IPS-NIHi11 (cell line): ENCODE measurements around the gene FNDC3B.

Experiments used
- DNase-seq: peaks from one replicate; pipeline ENCODE4 v3.0.0; 2012; ENCODE audit warnings: mixed read lengths, low spot score

FNDC3B gene

DNA sequence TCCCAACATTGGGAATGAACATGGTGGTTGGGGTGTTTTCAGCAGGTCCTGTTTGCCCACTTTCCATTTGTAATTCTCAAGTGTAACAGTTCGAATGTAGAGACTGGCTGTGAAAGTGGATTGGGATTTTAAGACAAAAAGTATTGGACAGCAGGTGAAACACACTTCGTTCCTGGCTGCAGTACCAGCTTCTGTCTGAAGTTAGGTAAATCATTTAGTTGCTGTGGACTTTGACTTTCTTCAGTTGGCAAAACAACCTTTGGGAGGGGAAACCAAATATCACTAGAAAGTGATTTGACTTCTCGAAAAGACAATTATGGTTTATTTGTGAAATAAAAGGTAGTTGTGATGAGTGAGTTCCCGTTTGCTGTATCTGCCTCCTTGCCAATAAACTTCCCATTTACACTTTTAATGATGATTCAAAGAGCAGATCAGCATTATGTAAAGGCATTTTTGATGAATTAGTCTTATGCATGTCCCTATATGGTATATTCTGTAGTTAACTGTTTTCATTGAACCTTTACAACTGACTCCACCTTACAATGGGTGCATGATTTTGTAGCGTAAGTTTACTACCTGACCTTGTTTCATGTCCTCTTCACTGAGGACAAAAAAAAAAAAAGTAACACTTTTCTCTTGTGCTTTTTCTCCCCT is 34.0 kb downstream of the FNDC3B start:
- DNase-seq: no peak

- no peak for DNase-seq
Measured at GRCh38 chr3:172074032-172074431, 34.7 kb downstream of the FNDC3B start.

DNA sequence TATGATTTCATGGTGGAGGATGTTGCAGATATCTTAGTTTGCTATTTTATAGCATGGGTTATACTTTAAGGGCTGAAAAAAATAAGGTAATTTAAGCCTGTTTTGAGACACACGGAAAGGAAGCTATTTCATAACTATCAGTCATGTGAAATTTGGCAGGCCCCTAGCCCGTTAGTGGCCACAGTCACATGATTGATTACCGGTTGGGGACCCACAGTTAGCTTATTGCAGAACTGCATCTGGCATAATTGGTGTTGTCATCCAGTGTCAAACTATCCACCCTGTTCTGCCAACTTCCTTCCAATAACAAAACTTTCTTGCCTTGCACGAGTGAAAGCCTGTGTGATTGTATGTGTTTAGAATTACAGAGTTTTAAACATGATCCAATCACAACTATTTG is 35.2 kb downstream of the FNDC3B start:
- DNase-seq: no peak

GRCh38 chr3:172076212-172076611 is 36.8 kb downstream of the FNDC3B start:
- DNase-seq: no peak

DNA sequence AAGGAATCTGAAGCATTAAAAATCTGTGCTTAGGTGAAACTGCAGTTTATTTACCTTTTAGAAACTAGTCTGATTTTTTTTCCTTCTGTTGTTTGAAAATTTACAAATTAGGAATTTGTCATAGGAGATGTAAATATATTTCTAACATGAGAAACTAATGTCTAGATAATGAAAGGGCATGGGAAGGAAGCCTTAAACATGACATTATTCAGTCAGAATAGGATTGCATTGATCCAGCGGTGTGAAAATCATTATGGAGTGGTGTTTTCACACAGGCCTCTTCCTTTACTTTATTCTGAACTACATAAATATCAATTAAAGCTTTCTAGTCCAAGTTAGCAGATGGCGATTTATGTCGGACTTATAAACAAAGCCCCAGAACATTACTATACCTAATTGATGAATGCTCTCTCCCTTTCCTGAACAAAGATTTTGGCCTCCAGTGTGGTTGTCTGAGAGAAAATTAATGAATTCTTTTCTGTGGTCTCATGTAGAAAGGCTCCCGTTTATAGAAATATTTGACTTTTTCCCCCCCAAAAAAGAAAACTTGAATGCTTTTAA is 37.9 kb downstream of the FNDC3B start:
- no peak for DNase-seq

DNA sequence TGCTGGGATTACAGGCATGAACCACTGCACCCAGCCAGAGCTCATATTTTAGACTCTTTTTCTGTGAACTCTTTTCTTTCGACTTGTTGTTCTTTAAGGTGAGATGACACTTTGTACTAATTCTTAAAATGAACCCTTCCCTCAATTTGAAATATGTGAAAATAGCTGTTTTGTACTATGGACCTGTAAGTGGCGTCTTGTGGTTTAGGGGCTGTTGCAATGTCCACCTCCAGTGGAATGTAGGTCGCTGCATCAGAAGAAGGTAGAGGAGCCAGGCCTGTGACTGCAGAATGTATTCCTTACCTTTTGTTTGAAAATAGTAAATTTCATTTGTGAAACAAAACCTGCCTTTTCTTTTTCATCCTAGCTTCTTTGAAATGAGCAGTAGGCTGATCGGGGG is 38.9 kb downstream of the FNDC3B start:
- DNase-seq: no peak

DNA sequence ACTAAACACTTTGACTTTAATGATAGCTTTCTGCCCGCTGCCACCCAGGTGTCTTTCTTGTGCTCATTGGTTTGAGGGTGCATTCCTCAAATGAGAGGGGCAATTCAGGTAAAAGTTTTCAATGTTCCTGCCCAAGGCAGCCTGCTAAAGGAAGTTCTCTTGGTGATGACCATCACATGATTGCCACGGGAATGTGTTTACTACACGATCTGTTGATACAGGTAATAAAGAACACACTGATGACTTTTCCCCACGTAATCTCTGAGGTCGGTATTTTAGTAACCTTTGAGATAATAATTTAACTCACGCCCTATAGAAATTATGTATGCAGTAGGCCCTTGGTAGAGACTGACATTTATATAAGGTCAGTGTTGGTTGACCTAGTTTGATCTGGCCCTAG is 39.3 kb downstream of the FNDC3B start:
- DNase-seq: no peak

GRCh38 chr3:172079326-172079976 is 40.1 kb downstream of the FNDC3B start:
- no peak for DNase-seq

- DNase-seq: no peak
Measured at GRCh38 chr3:172080503-172080902, 41.1 kb downstream of the FNDC3B start.

GRCh38 chr3:172082269-172082668 is 42.9 kb downstream of the FNDC3B start:
- DNase-seq: no peak

GRCh38 chr3:172082820-172083513 is 43.6 kb downstream of the FNDC3B start:
- no peak for DNase-seq

DNA sequence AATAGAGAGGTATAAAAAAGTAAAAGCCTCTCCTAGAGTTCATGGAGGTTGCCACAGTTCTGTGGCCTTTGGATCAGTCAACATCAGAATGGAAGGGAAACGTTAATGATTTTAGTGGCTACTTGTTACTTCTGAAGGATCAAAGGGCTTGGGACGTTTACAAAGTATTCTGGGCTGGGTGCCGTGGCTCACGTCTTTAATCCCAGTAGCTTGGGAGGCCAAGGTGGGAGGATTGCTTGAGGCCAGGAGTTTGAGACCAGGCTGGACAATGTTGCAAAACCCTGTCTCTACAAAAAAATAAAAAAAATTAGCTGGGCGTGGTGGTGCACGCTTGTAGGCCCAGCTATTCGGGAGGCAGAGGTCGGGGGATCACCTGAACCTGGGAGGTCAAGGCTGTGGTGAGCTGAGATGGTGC is 44.6 kb downstream of the FNDC3B start:
- no peak for DNase-seq

- DNase-seq: no peak
Measured at GRCh38 chr3:172084871-172085556, 45.6 kb downstream of the FNDC3B start.

GRCh38 chr3:172085557-172085895 is 46.1 kb downstream of the FNDC3B start:
- no peak for DNase-seq

GRCh38 chr3:172086071-172086470 is 46.7 kb downstream of the FNDC3B start:
- no peak for DNase-seq

- DNase-seq: no peak
Measured at GRCh38 chr3:172087198-172087597, 47.8 kb downstream of the FNDC3B start.

GRCh38 chr3:172087602-172088580 is 48.5 kb downstream of the FNDC3B start:
- DNase-seq: no peak

DNA sequence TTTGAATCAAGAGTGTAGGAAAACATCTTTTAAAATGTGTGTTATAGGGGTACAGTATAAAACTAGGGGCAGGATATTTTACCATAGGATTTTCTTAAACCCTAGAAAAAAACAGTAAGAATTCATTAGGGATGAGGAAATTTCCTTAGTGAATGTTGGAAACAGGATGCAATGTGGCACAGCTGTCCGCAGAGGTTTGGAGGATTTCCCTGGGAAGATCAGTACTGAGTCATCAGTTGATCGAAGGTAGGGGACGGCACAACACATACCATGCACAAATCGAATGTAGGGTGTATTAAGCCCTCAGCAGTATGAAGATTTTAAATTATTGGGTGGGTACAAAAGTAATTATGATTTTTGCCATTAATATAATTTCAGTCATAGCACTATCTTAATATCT is 49.9 kb downstream of the FNDC3B start:
- DNase-seq: no peak

DNA sequence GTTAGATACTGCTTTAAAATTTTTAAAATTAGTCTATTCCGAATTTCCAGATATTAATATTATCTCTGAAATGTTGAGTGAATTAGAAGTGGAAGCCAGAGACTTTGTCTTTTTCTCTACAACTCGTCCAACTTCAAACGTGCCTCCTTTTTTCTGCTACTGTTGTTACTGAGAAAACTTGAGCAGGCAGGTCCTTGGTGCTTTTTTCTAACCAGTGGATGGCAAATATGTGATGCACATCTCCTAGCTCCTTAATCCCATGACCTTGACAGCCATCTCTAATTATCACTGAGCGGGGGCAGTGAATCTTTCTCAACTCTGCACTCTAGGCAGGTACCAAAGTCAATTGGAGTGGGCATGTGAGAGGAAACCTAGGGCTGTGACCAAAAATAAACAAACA is 50.7 kb downstream of the FNDC3B start:
- no peak for DNase-seq

GRCh38 chr3:172092658-172093057 is 53.3 kb downstream of the FNDC3B start:
- no peak for DNase-seq
